Right cardiac atrium (tissue), 5 donors: ENCODE results near the gene PEAR1. TPM values are rescaled to one million over a fixed set of nuclear protein-coding genes. Genes with fewer than 3 reads are reported as not detected.

ENCODE experiments used
- ATAC-seq, 2 donors: fragments of 200-7000 bp; cut with Tn5 transposase; one replicate each; pipeline versions ENCODE4 v1.8.0 to v1.9.1; 2020; ENCODE audit warnings: moderate library complexity in 2 of 2, mild to moderate bottlenecking in 1 of 2
- DNase-seq, 3 donors: peaks; one replicate each; pipeline ENCODE4 v3.0.0-alpha.2; 2020
- H3K27ac ChIP-seq: one replicate; pipeline ENCODE4 v1.5.1; 2013; ENCODE audit warnings: mild to moderate bottlenecking, low read length, control low read depth, moderate library complexity
- H3K27me3 ChIP-seq: one replicate; pipeline ENCODE4 v1.6.1; 2013; ENCODE audit not compliant: control insufficient read depth, insufficient read depth
- H3K4me1 ChIP-seq: one replicate; pipeline ENCODE4 v1.6.1; 2013; ENCODE audit warnings: low read length; ENCODE audit not compliant: control insufficient read depth, insufficient read depth
- H3K4me3 ChIP-seq: one replicate; pipeline ENCODE4 v1.5.1; 2013; ENCODE audit warnings: low read length, control low read depth
- H3K9me3 ChIP-seq: one replicate; pipeline ENCODE4 v1.6.1; 2013; ENCODE audit warnings: low read length; ENCODE audit not compliant: control insufficient read depth
- WGBS: extraction: QIAGEN DNeasy Blood & Tissue Kit; methylation state at CpG from one replicate; pipeline ENCODE4 v1.1.7; 2013; 5-methylcytosine and 5-hydroxymethylcytosine counted together
- intact Hi-C, 4 donors: fragments of 100-400 bp; cut with DNase I; formaldehyde crosslinking; loops; one replicate each; pipeline versions ENCODE4 v1.11.0 to v1.14.0; 2022 to 2023
- polyA plus RNA-seq: library from polyadenylated mRNA; stranded (reverse); fragments of 200-250 nt; gene quantifications from one replicate; pipeline ENCODE4 v1.2.3, GENCODE V29; 2013
- total RNA-seq, 4 donors: library from RNA; stranded (reverse); fragmentation: NEBNext Ultra II Directional; extraction: Animal tissue kit (Norgen Biotek cat#: 25700); gene quantifications; one replicate each; pipeline ENCODE4 v1.2.1, GENCODE V29; 2021
- donor health status: healthy with polysubstance abuse.
- donor health status: DM: no; HTN: yes; CAD: no.
- donor health status: DM: no; HTN: no; CAD: no.
- donor health status: DM: no; HTN: yes; CAD: no; lungs with severe emphysema.
- donor health status: DM: yes; HTN: yes; CAD: no.

PEAR1 gene
- total and polyA plus RNA-seq, 5 donors = 6.6 to 10.3 (median 8.4) TPM

- DNase-seq (peak in 1 of 3 donors; percentile 54), ATAC-seq (no peak)
- H3K4me1 ChIP-seq = no peaks in the 10 kb centered on the region
- WGBS = 91% methylated on average over 5 of the region's 5 CpGs
- intact Hi-C loops = no loop called here
- no peaks in the 10 kb centered on the region for H3K27me3 ChIP-seq
- H3K9me3 ChIP-seq = no peaks in the 10 kb centered on the region
- H3K4me3 ChIP-seq = no peak overlapping the region
- no peak overlapping the region for H3K27ac ChIP-seq
Measured at GRCh38 chr1:156909671-156910070, 16.2 kb downstream of the PEAR1 start.

DNA sequence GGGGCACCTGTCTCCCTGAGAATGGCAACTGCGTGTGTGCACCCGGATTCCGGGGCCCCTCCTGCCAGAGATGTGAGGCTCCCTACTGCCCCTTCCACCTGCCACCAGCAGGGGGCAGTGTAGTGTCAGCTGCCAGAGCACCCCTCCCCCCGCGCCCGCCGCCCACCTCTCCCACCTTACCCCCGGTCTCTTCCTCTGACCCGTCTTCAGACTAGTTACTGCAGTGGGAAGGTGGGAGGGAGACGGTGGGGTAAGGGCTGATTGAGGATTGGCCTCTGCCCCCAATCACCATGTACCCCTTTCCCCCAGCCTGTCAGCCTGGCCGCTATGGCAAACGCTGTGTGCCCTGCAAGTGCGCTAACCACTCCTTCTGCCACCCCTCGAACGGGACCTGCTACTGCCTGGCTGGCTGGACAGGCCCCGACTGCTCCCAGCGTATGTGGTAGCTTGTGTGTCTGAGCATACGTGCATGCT is 16.8 kb downstream of the PEAR1 start:
- intact Hi-C loops = no loop called here
- no peaks in the 10 kb centered on the region for H3K27me3 ChIP-seq
- H3K4me1 ChIP-seq = no peaks in the 10 kb centered on the region
- H3K9me3 ChIP-seq = no peaks in the 10 kb centered on the region
- ATAC-seq = peak in 1 of 2 donors; percentile 11
- WGBS = 56% methylated on average over 18 of the region's 18 CpGs
- no peak overlapping the region for H3K4me3 ChIP-seq
- no peak overlapping the region for H3K27ac ChIP-seq
- peak in 2 of 3 donors; percentile 75 to 80 for DNase-seq

- no peak overlapping the region for H3K4me3 ChIP-seq
- intact Hi-C loops = no loop called here
- no peaks in the 10 kb centered on the region for H3K9me3 ChIP-seq
- 77% methylated on average over 6 of the region's 6 CpGs for WGBS
- no peaks in the 10 kb centered on the region for H3K27me3 ChIP-seq
- ATAC-seq = no peak
- DNase-seq = no peak
- H3K4me1 ChIP-seq = no peaks in the 10 kb centered on the region
- no peak overlapping the region for H3K27ac ChIP-seq
Measured at GRCh38 chr1:156911577-156912298, 18.2 kb downstream of the PEAR1 start.

DNA sequence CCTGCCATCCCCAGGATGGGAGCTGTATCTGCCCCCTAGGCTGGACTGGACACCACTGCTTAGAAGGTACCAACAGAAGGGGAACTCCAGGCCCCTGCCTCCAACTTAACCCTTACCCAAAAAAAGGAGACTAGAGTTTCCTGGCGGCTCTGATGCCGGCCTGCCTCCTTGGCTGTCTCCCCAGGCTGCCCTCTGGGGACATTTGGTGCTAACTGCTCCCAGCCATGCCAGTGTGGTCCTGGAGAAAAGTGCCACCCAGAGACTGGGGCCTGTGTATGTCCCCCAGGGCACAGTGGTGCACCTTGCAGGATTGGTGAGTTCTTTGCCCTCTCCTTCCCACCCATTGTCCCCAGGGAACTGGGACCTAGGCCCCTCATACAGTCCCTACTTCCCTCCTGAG is 18.8 kb downstream of the PEAR1 start:
- intact Hi-C loops = no loop called here
- Histone ChIP-seq H3K4me3 (no peak overlapping the region), H3K4me1 (no peaks in the 10 kb centered on the region), H3K27me3 (no peaks in the 10 kb centered on the region), H3K27ac (no peak overlapping the region), H3K9me3 (no peaks in the 10 kb centered on the region)
- DNase-seq (peak in 1 of 3 donors; percentile 27), ATAC-seq (no peak)
- WGBS = 70% methylated on average over 2 of the region's 2 CpGs

GRCh38 chr1:156912861-156913808 is 19.6 kb downstream of the PEAR1 start:
- Histone ChIP-seq H3K9me3 (no peaks in the 10 kb centered on the region), H3K27ac (no peak overlapping the region), H3K27me3 (no peaks in the 10 kb centered on the region), H3K4me1 (no peaks in the 10 kb centered on the region), H3K4me3 (no peak overlapping the region)
- DNase-seq (peak in 1 of 3 donors; percentile 58), ATAC-seq (no peak)
- intact Hi-C loops = no loop called here
- 67% methylated on average over 24 of the region's 24 CpGs for WGBS

DNA sequence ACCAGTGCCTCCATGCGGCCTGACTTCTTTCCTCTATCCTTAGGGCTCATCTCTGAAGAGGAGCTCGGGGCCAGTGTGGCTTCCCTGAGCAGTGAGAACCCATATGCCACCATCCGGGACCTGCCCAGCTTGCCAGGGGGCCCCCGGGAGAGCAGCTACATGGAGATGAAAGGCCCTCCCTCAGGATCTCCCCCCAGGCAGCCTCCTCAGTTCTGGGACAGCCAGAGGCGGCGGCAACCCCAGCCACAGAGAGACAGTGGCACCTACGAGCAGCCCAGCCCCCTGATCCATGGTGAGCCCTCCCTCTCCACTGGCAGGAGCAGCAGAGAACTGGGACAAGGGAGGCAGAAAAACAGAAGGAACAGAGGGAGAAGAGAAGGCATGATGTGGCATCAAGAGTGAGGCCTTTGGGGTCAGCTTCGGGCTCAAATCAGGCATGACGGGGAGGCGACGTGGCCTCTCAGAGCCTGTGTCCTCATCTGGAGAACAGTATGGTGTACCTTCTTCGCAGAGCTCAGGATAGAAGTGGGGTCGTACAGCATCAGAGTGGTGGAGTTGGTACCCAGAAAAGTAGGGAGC is 20.4 kb downstream of the PEAR1 start:
- Histone ChIP-seq H3K9me3 (no peaks in the 10 kb centered on the region), H3K4me3 (no peak overlapping the region), H3K27ac (no peak overlapping the region), H3K27me3 (no peaks in the 10 kb centered on the region), H3K4me1 (no peaks in the 10 kb centered on the region)
- DNase-seq (peak in 1 of 3 donors; percentile 38), ATAC-seq (no peak)
- WGBS = 87% methylated on average over 13 of the region's 13 CpGs
- intact Hi-C loops = no loop called here

- intact Hi-C loops = no loop called here
- Histone ChIP-seq H3K9me3 (no peaks in the 10 kb centered on the region), H3K4me1 (no peaks in the 10 kb centered on the region), H3K4me3 (no peak overlapping the region), H3K27ac (no peak overlapping the region), H3K27me3 (no peaks in the 10 kb centered on the region)
- 65% methylated on average over 9 of the region's 9 CpGs for WGBS
- ATAC-seq (peak in 1 of 2 donors; percentile 7), DNase-seq (peak in 1 of 3 donors; percentile 27)
Measured at GRCh38 chr1:156914440-156914856, 20.9 kb downstream of the PEAR1 start.

GRCh38 chr1:156920233-156921052 is 26.9 kb downstream of the PEAR1 start, which contains the start of gene LRRC71:
LRRC71 (plus strand) TSS chr1:156920632; CDS start chr1:156920804, 172 bp downstream.
- no peak within 1 kb of the TSS for H3K27ac ChIP-seq
- intact Hi-C loops = no loop called here
- DNase-seq = peak; percentile 89 to 95 (median 95)
- H3K9me3 ChIP-seq = no peaks in the 10 kb centered on the region
- WGBS = 8% methylated on average over 71 of the region's 71 CpGs
- no peaks in the 10 kb centered on the region for H3K4me1 ChIP-seq
- H3K4me3 ChIP-seq = no peak within 1 kb of the TSS
- H3K27me3 ChIP-seq = peaks cover 3% of the 10 kb centered on the region
- ATAC-seq = peak; percentile 95

- WGBS = 65% methylated on average over 7 of the region's 7 CpGs
- intact Hi-C loops = no loop called here
- H3K27me3 ChIP-seq = peaks cover 3% of the 10 kb centered on the region
- H3K27ac ChIP-seq = no peak overlapping the region
- no peak for ATAC-seq
- no peak for DNase-seq
- no peaks in the 10 kb centered on the region for H3K9me3 ChIP-seq
- no peak overlapping the region for H3K4me3 ChIP-seq
- no peaks in the 10 kb centered on the region for H3K4me1 ChIP-seq
Measured at GRCh38 chr1:156921053-156921529, 27.6 kb downstream of the PEAR1 start.

DNA sequence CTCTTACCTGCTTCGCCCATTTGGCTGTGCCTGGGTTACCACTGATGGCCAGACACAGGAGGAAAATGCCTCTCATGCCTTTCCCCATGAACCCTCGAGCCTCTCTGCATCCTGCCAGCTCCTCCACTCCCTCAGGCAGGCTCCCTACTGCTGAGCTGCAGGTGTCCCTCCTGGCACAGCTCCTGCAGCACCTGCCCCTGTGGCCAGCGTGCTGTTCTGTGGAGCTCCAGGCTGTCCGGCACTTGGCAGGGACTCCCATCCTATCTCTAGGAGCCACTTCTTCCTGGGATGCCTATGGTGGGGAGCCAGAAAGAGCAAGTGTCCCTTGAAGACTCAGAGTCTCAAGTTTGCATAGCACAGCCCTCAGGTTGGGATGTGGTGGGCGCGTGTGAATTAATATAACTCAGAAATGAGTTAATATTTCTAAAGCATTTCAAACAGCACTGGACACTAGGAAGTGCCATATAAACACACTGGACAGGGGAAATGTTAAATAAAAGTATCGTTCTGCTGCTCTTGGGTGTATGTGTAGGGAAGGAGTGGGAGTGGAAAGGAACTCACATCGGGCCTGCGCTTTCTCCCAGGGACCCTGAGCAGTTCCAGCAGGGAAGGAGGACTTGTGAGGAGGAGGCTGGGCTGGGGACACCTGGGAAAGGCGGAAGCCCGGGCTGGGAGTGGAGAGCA is 29.6 kb downstream of the PEAR1 start:
- Histone ChIP-seq H3K27me3 (peaks cover 3% of the 10 kb centered on the region), H3K4me1 (no peaks in the 10 kb centered on the region), H3K9me3 (no peaks in the 10 kb centered on the region), H3K4me3 (no peak overlapping the region), H3K27ac (no peak overlapping the region)
- ATAC-seq (no peak), DNase-seq (peak in 1 of 3 donors; percentile 33)
- 13% methylated on average over 11 of the region's 11 CpGs for whole genome bisulfite sequencing
- intact Hi-C loops = no loop called here
